GM21381 (cell line): ENCODE data around the gene ABAT.

Experiments used
- ATAC-seq: cut with Tn5 transposase; IDR thresholded peaks from one replicate; pipeline ENCODE4 v1.9.1; 2021; ENCODE audit warnings: mild to moderate bottlenecking, moderate library complexity; ENCODE audit not compliant: unreplicated experiment

ABAT gene

GRCh38 chr16:8714807-8715206, 40.4 kb downstream of the ABAT start:
- ATAC-seq = no peak

GRCh38 chr16:8716052-8716451, 41.6 kb downstream of the ABAT start:
- no peak for ATAC-seq

DNA sequence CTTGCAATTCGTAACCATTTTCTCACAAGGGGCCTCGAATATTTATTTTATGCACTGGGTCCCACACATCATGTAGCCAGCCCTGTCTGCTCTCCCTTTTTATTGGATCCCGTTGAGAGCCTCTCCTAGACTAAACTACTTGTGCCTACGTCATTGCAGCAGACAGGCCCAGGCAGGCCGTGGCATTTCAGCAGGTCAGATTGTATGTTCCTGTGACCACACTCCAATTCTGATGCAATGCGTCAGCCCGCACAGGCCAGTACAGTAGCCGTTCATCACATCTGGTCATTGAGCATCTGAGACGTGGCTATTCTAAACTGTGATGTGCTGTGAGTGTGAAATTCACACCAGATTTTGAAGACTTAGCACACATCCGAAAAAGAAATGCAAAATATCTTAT, 42.2 kb downstream of the ABAT start:
- no peak for ATAC-seq

DNA sequence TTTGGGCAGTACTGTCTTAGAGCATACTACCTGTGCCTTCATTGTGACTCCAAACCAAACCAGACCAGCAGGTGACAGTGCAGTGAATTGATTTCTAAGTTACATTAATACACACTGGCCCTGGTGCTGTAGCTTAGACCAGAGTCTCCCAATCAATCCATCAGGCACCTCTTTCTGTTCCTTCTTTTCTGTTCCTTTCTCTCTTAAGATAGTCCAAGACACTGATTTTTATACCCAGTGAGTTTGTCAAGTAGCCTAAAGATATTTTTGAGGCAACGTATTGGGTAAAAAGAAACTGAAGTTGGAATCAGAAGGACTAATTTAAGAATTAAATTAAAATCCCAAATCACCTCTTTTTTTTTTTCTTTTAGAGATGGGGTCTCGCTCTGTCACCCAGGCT, 43.1 kb downstream of the ABAT start:
- no peak for ATAC-seq

- ATAC-seq = no peak
Observed at GRCh38 chr16:8717892-8718415, 43.5 kb downstream of the ABAT start.

DNA sequence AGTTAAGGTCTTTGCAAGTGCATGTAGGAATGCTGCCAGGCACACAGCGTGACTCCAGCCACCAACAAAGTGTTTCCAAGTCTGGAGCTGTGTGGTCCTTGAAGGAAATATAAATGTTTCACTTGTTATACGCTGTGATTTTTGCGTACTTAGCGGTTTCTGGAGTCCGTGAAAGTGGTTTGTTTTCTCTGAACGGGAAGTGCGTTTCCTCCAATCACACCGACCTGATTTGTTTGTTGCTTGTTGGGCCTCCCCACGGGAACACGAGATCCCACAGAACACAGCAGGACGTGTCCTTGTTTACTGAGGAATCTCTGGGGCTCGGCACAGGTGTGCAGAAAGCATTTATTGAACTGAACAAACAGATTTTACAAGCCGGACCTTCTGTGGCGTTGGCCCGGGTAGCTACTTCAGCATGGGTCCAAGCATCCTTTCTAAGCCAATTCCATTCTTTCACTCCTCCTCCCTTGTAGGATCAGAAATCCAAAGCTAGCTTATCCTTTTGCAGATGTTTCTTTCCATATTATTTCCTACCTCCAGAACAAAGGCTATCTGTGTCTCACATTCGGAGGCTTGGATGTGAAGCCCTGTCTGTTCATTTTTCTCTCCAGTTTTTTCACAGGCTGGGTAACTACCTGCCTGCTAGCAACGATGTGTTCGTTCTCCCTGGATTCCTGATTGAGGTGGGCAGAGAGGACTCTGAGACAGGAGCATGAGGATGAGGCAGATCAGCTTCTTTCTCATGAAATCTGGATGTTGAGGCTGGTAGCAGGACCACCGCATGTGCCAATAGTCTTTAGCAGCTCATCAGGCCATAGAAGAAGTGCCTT, 44.6 kb downstream of the ABAT start:
- no peak for ATAC-seq

DNA sequence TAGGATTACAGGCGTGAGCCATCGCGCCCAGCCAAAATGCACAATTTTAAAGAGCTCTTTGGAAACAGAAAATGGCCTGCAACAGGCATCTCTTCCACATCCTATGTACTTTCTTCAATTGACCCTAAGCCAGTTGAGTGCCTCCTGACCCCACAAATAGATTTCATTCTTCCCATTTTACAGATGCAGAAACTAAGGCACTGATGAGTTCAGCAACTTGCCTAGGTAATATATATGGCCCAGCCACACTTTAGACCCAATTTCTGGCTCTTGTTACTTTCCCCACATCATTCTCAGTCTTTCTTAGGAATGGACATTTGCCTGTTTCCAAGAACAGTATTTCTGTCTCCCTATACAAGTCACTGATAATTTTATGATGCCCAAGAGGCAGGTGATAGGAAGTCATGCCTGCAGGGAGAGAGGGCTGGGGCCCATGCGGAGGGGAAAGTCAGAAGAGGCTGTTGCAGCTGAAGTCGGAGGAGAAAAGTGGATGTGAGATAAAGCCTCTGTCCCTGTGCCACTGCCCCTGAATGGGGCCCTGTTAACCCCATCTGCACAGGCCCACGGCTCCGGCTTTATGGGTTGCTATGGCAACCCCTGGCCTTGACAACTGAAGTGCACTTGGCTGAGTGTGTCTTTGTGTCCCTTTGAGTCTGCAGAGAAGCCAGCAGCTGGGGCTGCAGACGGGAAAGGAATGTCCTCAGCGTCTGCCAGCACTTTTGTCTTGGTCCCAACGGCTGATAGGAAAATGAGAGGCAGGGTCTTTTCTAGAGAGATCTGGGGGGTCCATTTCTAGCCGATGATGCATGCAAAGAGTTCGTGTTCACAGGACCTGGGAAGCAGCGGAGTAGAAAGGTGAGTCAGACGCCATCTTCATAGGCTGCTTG, 45.9 kb downstream of the ABAT start:
- ATAC-seq = no peak

- no peak for ATAC-seq
Observed at GRCh38 chr16:8720967-8721308, 46.5 kb downstream of the ABAT start.

GRCh38 chr16:8721336-8722024, 47.1 kb downstream of the ABAT start:
- ATAC-seq = no peak

- no peak for ATAC-seq
Observed at GRCh38 chr16:8722025-8722348, 47.6 kb downstream of the ABAT start.

GRCh38 chr16:8725513-8726178, 51.2 kb downstream of the ABAT start:
- no peak for ATAC-seq

DNA sequence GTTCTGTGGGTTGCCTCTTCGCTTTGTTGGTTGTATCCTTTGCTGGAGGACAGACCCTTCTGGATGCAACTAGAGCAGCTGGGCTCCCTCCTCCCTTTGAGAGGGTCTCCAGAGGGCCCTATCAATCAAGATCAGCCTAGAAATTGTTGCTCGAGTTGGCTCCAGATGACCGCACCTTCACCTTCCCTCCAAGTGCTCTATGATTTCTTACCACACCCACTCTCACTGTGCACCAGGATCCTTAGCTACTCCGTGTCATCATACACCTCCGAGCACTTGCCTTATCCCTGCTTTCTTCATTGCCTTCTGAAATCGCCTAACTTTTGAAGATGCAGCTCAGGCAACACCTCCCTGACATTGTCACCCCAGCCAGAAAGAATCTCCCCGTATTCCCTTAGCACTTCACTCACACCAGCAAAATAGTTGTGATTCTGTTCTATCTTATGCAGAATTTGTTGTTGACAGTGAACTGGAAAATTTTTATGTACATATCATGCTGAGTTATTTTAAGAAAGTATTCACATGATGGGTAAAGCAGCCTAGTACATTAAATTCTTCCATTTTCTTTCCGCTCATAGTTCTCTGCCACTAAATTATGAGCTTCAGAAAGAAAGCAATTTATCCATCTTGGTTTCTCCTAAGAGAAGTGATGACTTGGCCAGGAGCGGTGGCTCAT, 52.9 kb downstream of the ABAT start:
- ATAC-seq = no peak

DNA sequence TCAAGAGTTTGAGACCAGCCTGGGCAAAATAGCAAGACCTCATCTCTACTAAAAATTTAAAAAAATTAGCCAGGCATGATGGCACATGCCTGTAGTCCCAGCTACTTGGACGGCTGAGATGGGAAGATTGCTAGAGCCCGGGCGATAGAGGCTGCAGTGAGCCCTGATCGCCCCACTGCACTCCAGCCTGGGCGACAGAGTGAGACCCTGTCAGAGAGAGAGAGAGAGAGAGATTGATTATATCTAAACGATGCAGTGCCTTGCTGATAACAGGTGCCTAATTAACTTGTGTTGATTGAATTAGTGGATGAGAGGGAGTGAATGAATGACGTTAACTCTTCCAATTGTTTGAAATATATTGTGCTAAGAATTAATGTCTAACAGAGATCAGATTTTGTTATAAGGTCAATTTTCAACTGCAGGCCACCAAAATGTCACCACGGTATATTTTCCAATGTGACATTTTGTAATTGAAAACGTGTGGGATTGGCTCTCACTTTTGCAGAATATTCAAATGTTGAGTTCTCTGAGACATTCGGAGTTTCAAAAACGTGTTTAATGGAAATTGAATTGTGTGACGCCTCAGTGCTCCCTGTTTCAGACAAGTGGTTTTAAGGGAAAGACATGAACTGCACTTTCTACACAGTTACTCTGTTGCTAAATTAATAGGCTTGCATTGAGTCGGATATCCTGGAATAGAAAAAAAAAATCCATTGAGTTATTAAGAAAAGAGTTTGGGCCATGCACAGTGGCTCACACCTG, 53.6 kb downstream of the ABAT start:
- no peak for ATAC-seq

- no peak for ATAC-seq
Observed at GRCh38 chr16:8729779-8730334, 55.4 kb downstream of the ABAT start.

GRCh38 chr16:8730335-8730915, 56.0 kb downstream of the ABAT start:
- ATAC-seq = no peak

GRCh38 chr16:8733849-8734540, 59.6 kb downstream of the ABAT start:
- ATAC-seq = no peak

DNA sequence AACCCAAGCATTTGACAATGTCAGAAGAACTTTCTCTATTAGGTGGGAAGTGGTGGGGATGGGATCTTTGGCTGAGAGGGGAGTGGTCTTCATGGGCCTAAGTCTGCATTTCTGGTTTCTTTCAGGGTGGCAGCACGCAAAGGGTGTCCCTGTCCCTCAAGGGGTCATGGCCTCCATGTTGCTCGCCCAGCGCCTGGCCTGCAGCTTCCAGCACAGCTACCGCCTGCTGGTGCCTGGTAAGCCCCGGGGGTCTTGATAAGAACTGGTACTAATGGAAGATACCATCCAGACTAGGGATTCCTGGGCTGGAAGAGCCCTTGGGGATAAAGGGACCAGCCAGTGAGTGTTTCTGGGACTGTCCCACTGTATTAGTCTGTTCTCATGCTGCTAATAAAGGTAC, 61.2 kb downstream of the ABAT start:
- ATAC-seq = no peak

DNA sequence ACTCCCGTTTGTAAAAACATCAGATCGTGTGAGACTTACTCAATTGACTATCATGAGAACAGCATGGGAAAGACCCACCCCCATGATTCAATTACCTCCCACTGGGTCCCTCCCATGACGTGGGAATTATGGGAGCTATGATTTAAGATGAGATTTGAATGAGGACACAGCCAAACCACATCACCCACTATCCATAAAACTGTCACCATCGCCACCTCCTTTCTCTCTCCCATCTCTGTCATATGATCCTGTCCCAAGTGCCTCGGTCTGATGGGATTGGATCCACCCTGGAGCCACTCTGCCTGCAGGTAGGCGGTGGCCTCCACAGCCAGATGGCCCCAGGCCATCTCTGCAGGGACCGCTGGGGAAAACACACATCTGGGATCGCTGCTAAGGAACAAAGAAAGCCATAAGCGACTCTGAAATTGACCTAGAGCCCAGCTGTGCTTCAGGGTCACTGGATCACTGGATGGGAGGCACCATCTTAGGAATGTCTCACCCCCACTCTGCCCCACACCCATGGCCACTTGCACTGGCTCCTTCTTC, 61.8 kb downstream of the ABAT start:
- no peak for ATAC-seq
